GM18502 (cell line): ENCODE results near the gene FXYD6.
"Not testable (repeated sequence)": the region's sequence is repeated elsewhere in the genome, so short reads cannot be mapped to it uniquely, and the experiment has no call there.

Experiments used
- ATAC-seq: cut with Tn5 transposase; IDR thresholded peaks from one replicate; pipeline ENCODE4 v1.9.1; 2021; ENCODE audit warnings: mild to moderate bottlenecking; ENCODE audit not compliant: unreplicated experiment, poor library complexity

Gene FXYD6

GRCh38 chr11:117871784-117872183 is 4.7 kb downstream of the FXYD6 start:
- no peak for ATAC-seq

- no peak for ATAC-seq
Measured at GRCh38 chr11:117871160-117871559, 5.3 kb downstream of the FXYD6 start.

- ATAC-seq = no peak
Measured at GRCh38 chr11:117870103-117870952, 6.1 kb downstream of the FXYD6 start.

GRCh38 chr11:117869604-117870003 is 6.9 kb downstream of the FXYD6 start:
- ATAC-seq = no peak

- no peak for ATAC-seq
Measured at GRCh38 chr11:117868815-117869561, 7.5 kb downstream of the FXYD6 start.

GRCh38 chr11:117868088-117868487 is 8.4 kb downstream of the FXYD6 start:
- no peak for ATAC-seq

GRCh38 chr11:117866526-117866925 is 9.9 kb downstream of the FXYD6 start:
- no peak for ATAC-seq

- not testable (repeated sequence) for ATAC-seq
Measured at GRCh38 chr11:117865546-117865945, 10.9 kb downstream of the FXYD6 start.

GRCh38 chr11:117863383-117863782 is 13.1 kb downstream of the FXYD6 start:
- ATAC-seq = no peak

GRCh38 chr11:117862753-117863152 is 13.7 kb downstream of the FXYD6 start:
- ATAC-seq = no peak

GRCh38 chr11:117862019-117862725 is 14.3 kb downstream of the FXYD6 start:
- ATAC-seq = no peak

- no peak for ATAC-seq
Measured at GRCh38 chr11:117861151-117862018, 15.1 kb downstream of the FXYD6 start.

GRCh38 chr11:117860139-117860538 is 16.3 kb downstream of the FXYD6 start:
- ATAC-seq = no peak

GRCh38 chr11:117859488-117860112 is 16.9 kb downstream of the FXYD6 start:
- no peak for ATAC-seq

GRCh38 chr11:117859061-117859460 is 17.4 kb downstream of the FXYD6 start:
- no peak for ATAC-seq

GRCh38 chr11:117857734-117858414 is 18.6 kb downstream of the FXYD6 start:
- ATAC-seq = no peak

- ATAC-seq = no peak
Measured at GRCh38 chr11:117855912-117856651, 20.4 kb downstream of the FXYD6 start.

GRCh38 chr11:117855186-117855845 is 21.1 kb downstream of the FXYD6 start:
- no peak for ATAC-seq
